Stimulated activated CD4-positive, alpha-beta T cell treated with anti-CD3 and anti-CD28 coated beads, Interleukin-2, amount 100 ng/mL, for 24 hours (primary cell): ENCODE data around the gene WASHC2A.
"Not testable (repeated sequence)": the region's sequence is repeated elsewhere in the genome, so short reads cannot be mapped to it uniquely, and the experiment has no call there.

Source experiments
- DNase-seq, 2 donors: peaks; one replicate each; pipeline ENCODE4 v3.0.0-alpha.2; 2020

Gene WASHC2A

GRCh38 chr10:50165038-50165437, 97.3 kb downstream of the WASHC2A start:
- DNase-seq, result not testable (repeated sequence)

DNA sequence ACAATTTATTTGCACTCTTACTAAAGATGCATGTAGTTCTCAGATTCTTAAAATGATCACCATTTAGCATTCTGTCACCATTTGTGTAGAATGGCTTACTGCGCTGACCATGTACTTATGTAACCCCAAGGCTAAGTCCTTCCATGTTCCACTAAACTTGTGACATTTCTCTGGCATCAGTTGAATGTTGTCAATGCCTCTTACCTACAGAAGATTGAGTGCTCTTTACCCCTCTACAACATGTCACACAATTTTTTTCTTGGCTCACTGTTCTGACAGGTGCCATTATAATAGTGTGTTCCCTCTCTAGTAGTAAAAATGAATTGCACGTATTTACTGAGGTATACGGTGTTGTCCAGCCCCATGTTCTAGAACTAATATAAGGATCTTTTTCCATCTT, 100.1 kb downstream of the WASHC2A start:
- not testable (repeated sequence) for DNase-seq

DNA sequence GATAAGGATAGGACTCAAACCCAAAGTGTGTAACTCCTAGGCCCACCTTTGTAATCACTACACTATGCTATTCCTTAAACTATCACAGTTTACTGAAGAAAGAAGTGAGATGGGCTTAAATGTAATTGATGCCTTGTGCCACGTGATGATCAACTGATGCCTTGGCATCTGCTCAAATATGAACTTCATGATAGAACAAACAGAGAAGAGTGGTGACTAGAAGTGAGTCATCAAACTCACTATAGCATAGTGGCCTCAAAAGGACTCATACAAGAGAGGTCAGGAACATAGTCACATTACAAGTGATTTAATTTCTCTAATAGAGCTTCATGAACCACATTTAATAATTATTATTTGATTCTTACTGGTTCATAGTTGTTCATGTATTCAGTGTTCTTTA, 101.8 kb downstream of the WASHC2A start:
- DNase-seq, result not testable (repeated sequence)

DNA sequence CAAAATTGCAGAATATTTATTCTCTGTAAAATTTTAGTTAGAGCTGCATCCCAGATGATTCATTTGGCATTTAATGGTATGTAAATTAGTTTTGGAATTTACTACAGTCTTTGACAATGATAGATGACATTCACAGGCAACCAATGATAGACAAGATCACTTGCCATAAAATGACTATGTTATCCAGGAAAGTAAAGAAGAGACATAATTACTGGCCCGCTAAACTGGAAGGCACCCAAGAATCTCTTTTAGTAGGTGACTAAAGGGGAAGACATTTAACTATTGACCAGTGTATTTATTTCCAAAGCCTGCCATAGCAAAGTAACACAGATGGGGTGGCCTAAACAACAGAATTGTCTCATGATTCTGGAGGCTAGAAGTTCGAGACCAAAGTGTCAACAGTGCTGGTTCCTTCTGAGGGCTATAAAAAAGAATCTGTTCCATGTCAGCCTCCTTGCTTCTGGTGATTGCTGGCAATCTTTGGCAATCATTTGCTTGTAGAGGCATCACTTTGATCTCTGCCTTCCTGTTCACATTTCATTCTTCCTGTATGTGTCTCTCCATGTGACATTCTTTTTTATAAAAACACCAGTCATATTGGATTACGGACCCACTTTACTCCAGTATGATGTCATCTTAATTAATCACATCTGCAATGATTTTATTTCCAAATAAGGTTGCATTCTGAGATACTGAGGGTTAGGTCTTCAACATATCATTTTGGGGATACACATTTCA, 107.2 kb downstream of the WASHC2A start:
- DNase-seq, result not testable (repeated sequence)
